Measurements from ENCODE around the gene RAB26. TPM values are rescaled to one million over a fixed set of nuclear protein-coding genes. Genes with fewer than 3 reads are reported as not detected.
"Not testable (repeated sequence)": the region's sequence is repeated elsewhere in the genome, so short reads cannot be mapped to it uniquely, and the experiment has no call there.

The RAB26 gene
- not detected for total RNA-seq

- peak; percentile 90 for DNase-seq
Measured at GRCh38 chr16:2147981-2148671, at the start of gene RAB26. RAB26 (plus strand) TSS chr16:2148625; CDS start chr16:2148784, 159 bp downstream.

- DNase-seq, result not testable (repeated sequence)
Measured at GRCh38 chr16:2101581-2101980, 46.8 kb upstream of the RAB26 start.

- DNase-seq, result no peak
Measured at GRCh38 chr16:2102471-2102870, 46.0 kb upstream of the RAB26 start.

GRCh38 chr16:2104464-2104863 is 44.0 kb upstream of the RAB26 start:
- DNase-seq, result not testable (repeated sequence)

GRCh38 chr16:2105291-2105690 is 43.1 kb upstream of the RAB26 start:
- not testable (repeated sequence) for DNase-seq

- not testable (repeated sequence) for DNase-seq
Measured at GRCh38 chr16:2105769-2106168, 42.7 kb upstream of the RAB26 start.

- not testable (repeated sequence) for DNase-seq
Measured at GRCh38 chr16:2106211-2106610, 42.2 kb upstream of the RAB26 start.

GRCh38 chr16:2107121-2107790 is 41.2 kb upstream of the RAB26 start:
- not testable (repeated sequence) for DNase-seq

GRCh38 chr16:2107791-2108125 is 40.7 kb upstream of the RAB26 start:
- DNase-seq, result not testable (repeated sequence)

- not testable (repeated sequence) for DNase-seq
Measured at GRCh38 chr16:2108446-2109270, 39.8 kb upstream of the RAB26 start.

- not testable (repeated sequence) for DNase-seq
Measured at GRCh38 chr16:2109271-2109580, 39.2 kb upstream of the RAB26 start.

- DNase-seq, result not testable (repeated sequence)
Measured at GRCh38 chr16:2109872-2110271, 38.6 kb upstream of the RAB26 start.

- not testable (repeated sequence) for DNase-seq
Measured at GRCh38 chr16:2110332-2111008, 38.0 kb upstream of the RAB26 start.

GRCh38 chr16:2111009-2111353 is 37.4 kb upstream of the RAB26 start:
- not testable (repeated sequence) for DNase-seq

- not testable (repeated sequence) for DNase-seq
Measured at GRCh38 chr16:2111412-2112335, 36.8 kb upstream of the RAB26 start.

GRCh38 chr16:2112539-2113106 is 35.8 kb upstream of the RAB26 start:
- not testable (repeated sequence) for DNase-seq

GRCh38 chr16:2114225-2114624 is 34.2 kb upstream of the RAB26 start:
- not testable (repeated sequence) for DNase-seq

- DNase-seq, result not testable (repeated sequence)
Measured at GRCh38 chr16:2114885-2115590, 33.4 kb upstream of the RAB26 start.

- no peak for DNase-seq
Measured at GRCh38 chr16:2115591-2115973, 32.8 kb upstream of the RAB26 start.

- not testable (repeated sequence) for DNase-seq
Measured at GRCh38 chr16:2116428-2116827, 32.0 kb upstream of the RAB26 start.
